ENCODE measurements around the gene ARHGAP29. TPM values are rescaled to one million over a fixed set of nuclear protein-coding genes. Genes with fewer than 3 reads are reported as not detected.

The ARHGAP29 gene
- total RNA-seq, 2 experiments from 2014 or later: not detected

GRCh38 chr1:94231746-94232145 is 5.6 kb downstream of the ARHGAP29 start:
- H3K27me3 Mint-ChIP-seq: peaks cover 55% of the 10 kb centered on the region
- H3K4me3 Mint-ChIP-seq: no peak overlapping the region
- no peak overlapping the region for H3K27ac Mint-ChIP-seq
- H3K9me3 Mint-ChIP-seq: no peaks in the 10 kb centered on the region
- DNase-seq: no peak
- H3K36me3 Mint-ChIP-seq: no peaks in the 10 kb centered on the region
- H3K4me1 Mint-ChIP-seq: peaks cover 10% of the 10 kb centered on the region

DNA sequence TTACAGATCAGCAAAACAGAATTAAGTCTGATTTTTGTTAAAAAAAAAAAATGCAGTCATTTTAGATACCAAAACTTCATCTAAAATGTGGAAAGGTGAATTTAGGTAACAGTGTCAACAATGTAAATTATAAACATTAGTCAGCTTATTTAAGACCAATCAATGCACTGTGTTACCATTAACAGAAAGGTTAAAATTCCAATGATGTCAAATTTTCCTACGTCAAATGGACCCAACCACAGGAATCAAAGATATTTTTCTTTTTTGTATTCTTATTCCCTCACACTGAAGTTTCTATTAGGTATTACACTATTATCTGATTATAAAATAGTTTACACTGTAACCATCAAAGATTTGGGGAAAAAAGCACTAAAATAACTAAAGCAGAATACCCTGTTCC is 6.5 kb downstream of the ARHGAP29 start:
- no peak for DNase-seq
- Mint-ChIP-seq H3K27ac (no peak overlapping the region), H3K36me3 (no peaks in the 10 kb centered on the region), H3K4me3 (no peak overlapping the region), H3K9me3 (no peaks in the 10 kb centered on the region), H3K27me3 (peaks cover 47% of the 10 kb centered on the region), H3K4me1 (peaks cover 2% of the 10 kb centered on the region)

GRCh38 chr1:94228640-94229375 is 8.6 kb downstream of the ARHGAP29 start:
- Mint-ChIP-seq H3K9me3 (no peaks in the 10 kb centered on the region), H3K36me3 (no peaks in the 10 kb centered on the region), H3K27ac (no peak overlapping the region), H3K4me1 (no peaks in the 10 kb centered on the region), H3K27me3 (peaks cover 32% of the 10 kb centered on the region), H3K4me3 (no peak overlapping the region)
- no peak for DNase-seq

- H3K27me3 Mint-ChIP-seq: peaks cover 23% of the 10 kb centered on the region
- no peaks in the 10 kb centered on the region for H3K36me3 Mint-ChIP-seq
- no peak for DNase-seq
- H3K9me3 Mint-ChIP-seq: no peaks in the 10 kb centered on the region
- no peak overlapping the region for H3K27ac Mint-ChIP-seq
- H3K4me1 Mint-ChIP-seq: no peaks in the 10 kb centered on the region
- no peak overlapping the region for H3K4me3 Mint-ChIP-seq
Measured at GRCh38 chr1:94227624-94228023, 9.8 kb downstream of the ARHGAP29 start.

- no peaks in the 10 kb centered on the region for H3K9me3 Mint-ChIP-seq
- DNase-seq: no peak
- peaks cover 10% of the 10 kb centered on the region for H3K27me3 Mint-ChIP-seq
- H3K27ac Mint-ChIP-seq: no peak overlapping the region
- no peak overlapping the region for H3K4me3 Mint-ChIP-seq
- H3K4me1 Mint-ChIP-seq: no peaks in the 10 kb centered on the region
- no peaks in the 10 kb centered on the region for H3K36me3 Mint-ChIP-seq
Measured at GRCh38 chr1:94225845-94226244, 11.5 kb downstream of the ARHGAP29 start.

DNA sequence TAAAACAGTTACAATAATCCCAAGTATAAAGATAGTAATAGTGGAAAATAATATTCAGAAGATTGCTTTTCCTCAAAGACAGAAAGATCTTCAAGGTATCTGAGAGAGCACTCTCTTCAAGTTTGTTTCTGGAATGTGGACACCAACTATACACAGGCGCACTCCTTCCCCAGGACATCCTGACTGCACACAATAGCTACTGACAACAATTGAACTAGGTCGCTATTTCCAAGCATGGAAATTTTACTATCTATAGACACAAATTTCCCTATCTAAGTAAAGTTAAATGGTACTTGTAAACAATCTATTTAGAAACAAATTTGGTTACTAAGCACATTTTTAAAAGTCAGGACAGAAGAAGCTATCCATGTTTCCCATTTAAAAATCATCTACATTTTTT is 19.1 kb downstream of the ARHGAP29 start:
- Mint-ChIP-seq H3K4me1 (no peaks in the 10 kb centered on the region), H3K27ac (no peak overlapping the region), H3K4me3 (no peak overlapping the region), H3K36me3 (no peaks in the 10 kb centered on the region), H3K9me3 (no peaks in the 10 kb centered on the region), H3K27me3 (peaks cover 34% of the 10 kb centered on the region)
- no peak for DNase-seq

GRCh38 chr1:94215955-94216354 is 21.4 kb downstream of the ARHGAP29 start:
- Mint-ChIP-seq H3K36me3 (no peaks in the 10 kb centered on the region), H3K27me3 (peaks cover 30% of the 10 kb centered on the region), H3K9me3 (no peaks in the 10 kb centered on the region), H3K4me1 (no peaks in the 10 kb centered on the region), H3K27ac (no peak overlapping the region), H3K4me3 (no peak overlapping the region)
- DNase-seq: no peak

DNA sequence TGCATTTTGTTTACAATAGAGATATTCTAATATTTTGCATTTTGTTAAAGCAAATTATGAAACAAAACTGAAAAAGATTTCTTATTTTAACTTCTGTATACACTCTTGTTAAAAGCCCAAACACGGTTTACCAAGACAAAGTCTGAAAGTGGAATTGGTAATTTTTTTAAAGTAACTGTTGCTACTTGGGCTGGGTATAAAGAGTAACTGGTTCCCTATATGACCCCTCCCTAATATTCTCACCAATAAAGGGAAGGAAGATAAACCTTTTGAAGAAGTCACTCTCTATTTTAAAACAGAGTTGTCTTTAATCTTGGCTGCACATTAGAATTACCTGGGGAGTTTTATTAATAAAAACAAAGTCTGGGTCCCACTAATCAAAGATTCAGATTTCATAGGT is 27.4 kb downstream of the ARHGAP29 start:
- H3K9me3 Mint-ChIP-seq: no peaks in the 10 kb centered on the region
- H3K27ac Mint-ChIP-seq: no peak overlapping the region
- H3K36me3 Mint-ChIP-seq: no peaks in the 10 kb centered on the region
- no peak overlapping the region for H3K4me3 Mint-ChIP-seq
- H3K27me3 Mint-ChIP-seq: peaks cover 5% of the 10 kb centered on the region
- DNase-seq: no peak
- H3K4me1 Mint-ChIP-seq: no peaks in the 10 kb centered on the region

DNA sequence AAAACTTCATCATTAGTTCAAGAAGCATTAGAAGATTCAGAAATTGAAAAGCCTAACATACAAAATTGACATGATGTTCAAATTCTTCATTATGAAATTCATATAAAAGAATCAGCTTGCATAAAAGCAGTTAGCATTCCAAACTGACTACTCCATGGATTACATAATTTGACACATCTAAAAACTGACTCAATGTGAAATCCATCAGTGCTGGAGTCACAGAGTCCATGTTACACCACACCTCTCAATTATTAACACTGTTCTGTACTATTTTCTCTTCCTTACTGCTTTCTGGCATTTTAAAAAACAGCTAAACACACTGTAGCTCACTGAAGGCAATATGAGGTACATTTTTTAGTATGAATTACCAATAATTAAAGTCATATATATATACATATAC is 28.0 kb downstream of the ARHGAP29 start:
- no peak overlapping the region for H3K4me3 Mint-ChIP-seq
- H3K4me1 Mint-ChIP-seq: no peaks in the 10 kb centered on the region
- H3K27me3 Mint-ChIP-seq: peaks cover 3% of the 10 kb centered on the region
- H3K9me3 Mint-ChIP-seq: no peaks in the 10 kb centered on the region
- DNase-seq: no peak
- no peaks in the 10 kb centered on the region for H3K36me3 Mint-ChIP-seq
- H3K27ac Mint-ChIP-seq: no peak overlapping the region

DNA sequence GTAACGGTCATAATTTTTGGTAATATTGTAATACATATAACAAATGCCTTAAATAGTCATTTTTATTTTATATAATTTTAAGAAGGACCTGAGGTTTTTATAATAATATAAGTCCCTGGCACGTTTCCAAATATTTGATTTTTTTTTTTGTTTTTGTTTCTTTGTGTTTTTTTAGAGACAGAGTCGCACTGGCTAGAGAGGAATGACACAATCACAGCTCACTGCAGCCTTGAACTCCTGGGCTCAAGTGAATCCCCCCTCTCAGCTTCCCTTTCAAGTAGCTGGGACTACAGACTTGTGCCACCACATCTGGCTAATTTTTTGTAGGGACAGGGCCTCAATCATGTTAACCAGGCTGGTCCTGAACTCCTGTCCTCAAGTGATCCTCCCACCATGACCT is 29.7 kb downstream of the ARHGAP29 start:
- no peaks in the 10 kb centered on the region for H3K4me1 Mint-ChIP-seq
- no peaks in the 10 kb centered on the region for H3K36me3 Mint-ChIP-seq
- no peaks in the 10 kb centered on the region for H3K27me3 Mint-ChIP-seq
- DNase-seq: no peak
- H3K27ac Mint-ChIP-seq: no peak overlapping the region
- no peaks in the 10 kb centered on the region for H3K9me3 Mint-ChIP-seq
- H3K4me3 Mint-ChIP-seq: no peak overlapping the region

- DNase-seq: no peak
- no peak overlapping the region for H3K4me3 Mint-ChIP-seq
- no peaks in the 10 kb centered on the region for H3K4me1 Mint-ChIP-seq
- H3K36me3 Mint-ChIP-seq: no peaks in the 10 kb centered on the region
- H3K27ac Mint-ChIP-seq: no peak overlapping the region
- H3K9me3 Mint-ChIP-seq: no peaks in the 10 kb centered on the region
- peaks cover 10% of the 10 kb centered on the region for H3K27me3 Mint-ChIP-seq
Measured at GRCh38 chr1:94205639-94206038, 31.7 kb downstream of the ARHGAP29 start.

- H3K9me3 Mint-ChIP-seq: no peaks in the 10 kb centered on the region
- H3K4me1 Mint-ChIP-seq: no peaks in the 10 kb centered on the region
- H3K27me3 Mint-ChIP-seq: peaks cover 20% of the 10 kb centered on the region
- H3K36me3 Mint-ChIP-seq: no peaks in the 10 kb centered on the region
- H3K4me3 Mint-ChIP-seq: no peak overlapping the region
- no peak overlapping the region for H3K27ac Mint-ChIP-seq
- DNase-seq: no peak
Measured at GRCh38 chr1:94202241-94202640, 35.1 kb downstream of the ARHGAP29 start.

DNA sequence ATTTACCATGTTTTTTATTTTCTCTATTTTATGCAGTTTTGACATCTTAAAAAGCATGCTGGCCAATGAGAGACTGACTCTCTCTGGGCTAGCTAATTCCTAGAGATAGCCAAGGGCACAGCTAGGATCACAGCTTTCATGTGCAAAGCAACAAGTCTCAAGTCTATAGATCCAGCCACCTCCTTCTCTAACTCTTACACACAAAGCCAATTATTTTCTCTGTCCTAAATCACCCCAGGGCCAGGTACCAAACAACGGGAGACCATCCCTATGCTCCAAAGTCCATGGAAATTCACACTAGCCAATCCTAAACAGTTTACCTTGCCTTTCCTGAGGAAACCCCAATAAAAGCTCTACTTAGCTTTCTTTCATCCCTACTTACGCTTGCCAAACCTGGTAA is 38.0 kb downstream of the ARHGAP29 start:
- H3K27ac Mint-ChIP-seq: no peak overlapping the region
- no peak overlapping the region for H3K4me3 Mint-ChIP-seq
- no peaks in the 10 kb centered on the region for H3K9me3 Mint-ChIP-seq

GRCh38 chr1:94194079-94194865 is 43.1 kb downstream of the ARHGAP29 start:
- no peak for DNase-seq
- Mint-ChIP-seq H3K36me3 (no peaks in the 10 kb centered on the region), H3K27me3 (peaks cover 32% of the 10 kb centered on the region), H3K27ac (no peak overlapping the region), H3K4me3 (no peak overlapping the region), H3K9me3 (no peaks in the 10 kb centered on the region), H3K4me1 (no peaks in the 10 kb centered on the region)

More for the DNA sequence above, 38.0 kb downstream of the ARHGAP29 start:
- no peak for DNase-seq
- Mint-ChIP-seq H3K4me1 (no peaks in the 10 kb centered on the region), H3K27me3 (peaks cover 30% of the 10 kb centered on the region), H3K36me3 (no peaks in the 10 kb centered on the region)

DNA sequence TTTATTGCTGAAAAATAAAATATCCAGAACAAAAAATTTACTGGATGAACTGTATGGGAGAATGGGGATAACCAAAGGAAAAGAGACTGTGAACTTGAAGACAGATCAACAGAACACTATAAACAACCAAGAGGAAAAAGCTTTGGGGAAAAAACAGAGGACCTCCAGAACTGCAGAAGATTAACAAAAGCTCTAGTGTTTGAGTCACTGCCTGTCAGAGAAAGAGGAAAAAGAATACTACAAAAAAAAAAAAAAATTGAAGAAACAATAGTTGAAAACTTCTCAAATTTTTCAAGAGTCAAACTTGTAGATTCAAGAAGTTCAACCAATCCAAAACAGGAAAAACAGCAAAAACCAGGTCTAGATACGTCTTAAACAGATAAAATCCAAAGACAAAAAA is 44.3 kb downstream of the ARHGAP29 start:
- no peak overlapping the region for H3K4me3 Mint-ChIP-seq
- DNase-seq: no peak
- H3K9me3 Mint-ChIP-seq: no peaks in the 10 kb centered on the region
- H3K27ac Mint-ChIP-seq: no peak overlapping the region
- H3K4me1 Mint-ChIP-seq: no peaks in the 10 kb centered on the region
- H3K36me3 Mint-ChIP-seq: no peaks in the 10 kb centered on the region
- H3K27me3 Mint-ChIP-seq: peaks cover 38% of the 10 kb centered on the region

GRCh38 chr1:94191216-94191615 is 46.2 kb downstream of the ARHGAP29 start:
- Mint-ChIP-seq H3K9me3 (no peaks in the 10 kb centered on the region), H3K27ac (no peak overlapping the region), H3K27me3 (peaks cover 30% of the 10 kb centered on the region), H3K36me3 (no peaks in the 10 kb centered on the region), H3K4me3 (no peak overlapping the region), H3K4me1 (no peaks in the 10 kb centered on the region)
- DNase-seq: no peak

All from activated naive CD8-positive, alpha-beta T cell treated with anti-CD3 and anti-CD28 coated beads for 36 hours (primary cell).